Activated B cell treated with CpG ODN at 0.5 μM for 24 hours (primary cell): ENCODE results near the gene EVX2. TPM values are rescaled to one million over a fixed set of nuclear protein-coding genes. Genes with fewer than 3 reads are reported as not detected.

ENCODE experiments used
- ATAC-seq: fragments of 200-7000 bp; cut with Tn5 transposase; one replicate; pipeline ENCODE4 v1.10.0; 2021; ENCODE audit warnings: low read depth, mild to moderate bottlenecking, moderate library complexity
- CTCF ChIA-PET: fragments of 350-600 bp; sonication (Branson Sonifier 250); formaldehyde crosslinking; loops from one replicate; lab custom pipeline; 2021; ENCODE audit warnings: antibody characterized with exemption; lab: Charles Lee
- POLR2A ChIA-PET: fragments of 350-600 bp; sonication (Branson Sonifier 250); formaldehyde crosslinking; loops from one replicate; lab custom pipeline; 2021; ENCODE audit warnings: antibody characterized with exemption; lab: Charles Lee
- DNase-seq: peaks from one replicate; pipeline ENCODE4 v3.0.0; 2022
- H3K27ac Mint-ChIP-seq: one replicate; pipeline ENCODE4 v1.8.0; 2020; ENCODE audit warnings: mixed read lengths
- H3K27me3 Mint-ChIP-seq: one replicate; pipeline ENCODE4 v1.8.0; 2021; ENCODE audit warnings: mixed read lengths
- H3K36me3 Mint-ChIP-seq: one replicate; pipeline ENCODE4 v1.8.0; 2021; ENCODE audit warnings: low read depth, mixed read lengths
- H3K4me1 Mint-ChIP-seq: one replicate; pipeline ENCODE4 v1.8.0; 2021; ENCODE audit warnings: mixed read lengths
- H3K4me3 Mint-ChIP-seq: one replicate; pipeline ENCODE4 v1.8.0; 2020; ENCODE audit warnings: mild to moderate bottlenecking, mixed read lengths
- H3K9me3 Mint-ChIP-seq: one replicate; pipeline ENCODE4 v1.8.0; 2020; ENCODE audit warnings: mixed read lengths
- CTCF ChIP-seq: fragments of 200-600 bp; IDR thresholded peaks from one replicate; pipeline ENCODE4 v1.8.0; 2022; ENCODE audit warnings: antibody characterized with exemption, mild to moderate bottlenecking
- intact Hi-C: fragments of 100-400 bp; cut with micrococcal nuclease; formaldehyde crosslinking; loops from one replicate; pipeline ENCODE4 v1.15.1; 2024
- total RNA-seq: library from RNA; stranded (reverse); gene quantifications from 2 replicates; pipeline ENCODE4 v1.2.3, GENCODE V29; 2022

EVX2 gene
- total RNA-seq, 1 donor from 2014 or later: not detected

DNA sequence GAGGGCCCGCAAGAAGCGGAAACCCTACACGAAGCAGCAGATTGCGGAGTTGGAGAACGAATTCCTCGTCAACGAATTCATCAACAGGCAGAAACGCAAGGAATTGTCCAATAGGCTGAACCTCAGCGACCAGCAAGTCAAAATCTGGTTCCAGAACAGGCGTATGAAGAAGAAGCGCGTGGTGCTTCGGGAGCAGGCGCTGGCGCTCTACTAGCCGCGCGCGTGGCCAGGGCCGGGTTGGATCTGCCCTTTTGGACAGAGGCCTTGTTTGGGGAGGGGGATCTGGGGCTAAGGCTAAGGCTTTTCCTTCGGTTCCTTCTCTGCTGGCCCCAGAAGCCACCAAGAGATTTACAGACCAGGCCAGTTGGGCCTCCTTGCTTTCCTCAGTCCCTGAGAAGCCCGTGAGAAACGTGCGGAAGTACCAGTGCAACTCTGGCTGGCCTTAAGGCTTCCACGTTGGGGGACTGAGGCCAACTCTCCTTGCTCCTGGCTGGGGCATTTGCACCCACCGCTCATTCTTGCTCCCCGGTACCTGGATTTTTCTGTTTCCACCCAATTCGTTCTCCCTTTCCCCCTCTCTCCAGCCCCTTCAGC, 16.9 kb upstream of the EVX2 start:
- peaks cover 17% of the 10 kb centered on the region for H3K4me1 Mint-ChIP-seq
- no peak for TF ChIP-seq CTCF
- ATAC-seq: no peak
- H3K36me3 Mint-ChIP-seq: no peaks in the 10 kb centered on the region
- DNase-seq: no peak
- peaks cover 81% of the 10 kb centered on the region for H3K27me3 Mint-ChIP-seq
- CTCF ChIA-PET: no interaction called here
- POLR2A ChIA-PET: no interaction called here
- H3K4me3 Mint-ChIP-seq: no peak overlapping the region
- no peak overlapping the region for H3K27ac Mint-ChIP-seq
- no peaks in the 10 kb centered on the region for H3K9me3 Mint-ChIP-seq
- intact Hi-C loops: no loop called here

GRCh38 chr2:176099728-176100546, 16.2 kb upstream of the EVX2 start, which contains the start of gene HOXD12:
Gene HOXD12 (plus strand): TSS chr2:176099795. CDS start chr2:176099802, 7 bp downstream.
- no peak for ATAC-seq
- no peak for DNase-seq
- no peak within 1 kb of the TSS for H3K27ac Mint-ChIP-seq
- no peaks in the 10 kb centered on the region for H3K9me3 Mint-ChIP-seq
- no peaks in the 10 kb centered on the region for H3K36me3 Mint-ChIP-seq
- POLR2A ChIA-PET: no interaction called here
- H3K4me1 Mint-ChIP-seq: peaks cover 16% of the 10 kb centered on the region
- no peak within 1 kb of the TSS for H3K4me3 Mint-ChIP-seq
- intact Hi-C loops: loop anchor here (5.0 to 10.0 kb wide), 2 partner anchors 32 to 1065 kb away; no protein-coding TSS in a partner anchor
- CTCF ChIA-PET: no interaction called here
- TF ChIP-seq CTCF: no peak
- H3K27me3 Mint-ChIP-seq: peaks cover 81% of the 10 kb centered on the region

DNA sequence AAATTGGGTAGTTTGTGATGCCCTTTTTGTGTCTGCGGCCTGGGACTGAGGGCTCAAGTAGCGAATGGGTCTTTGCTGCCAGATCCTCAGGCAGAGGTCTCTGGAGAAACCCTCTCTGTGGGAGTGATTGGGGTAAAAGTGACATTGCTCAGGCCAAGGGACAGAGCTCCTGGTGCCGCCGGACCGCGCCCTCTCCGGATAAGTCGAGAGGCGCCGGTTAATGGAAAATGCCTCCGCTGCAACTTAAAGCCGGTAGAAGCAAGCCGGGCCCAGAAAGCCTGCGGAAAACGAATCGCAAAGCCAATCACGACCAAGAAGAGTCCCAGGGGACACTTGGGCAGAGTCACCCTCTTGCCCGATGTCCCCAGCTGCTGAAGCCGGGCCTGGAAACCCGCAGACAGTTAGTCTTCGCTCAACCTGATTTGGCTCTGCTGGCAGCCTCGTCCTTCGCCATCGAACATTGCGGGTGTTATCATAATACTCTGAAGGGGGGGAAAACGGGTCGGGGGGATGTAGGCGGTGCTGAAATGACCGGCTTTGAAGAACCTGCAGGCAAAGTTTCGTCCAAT, 15.5 kb upstream of the EVX2 start:
- H3K36me3 Mint-ChIP-seq: no peaks in the 10 kb centered on the region
- ChIA-PET POLR2A (no interaction called here), CTCF (interaction anchor here (3.6 kb wide), 1 partner anchor 411 kb away, joined by 53 read pairs; no protein-coding TSS in a partner anchor)
- H3K27ac Mint-ChIP-seq: no peak overlapping the region
- H3K4me1 Mint-ChIP-seq: peaks cover 15% of the 10 kb centered on the region
- TF ChIP-seq CTCF: no peak
- H3K27me3 Mint-ChIP-seq: peaks cover 81% of the 10 kb centered on the region
- intact Hi-C loops: loop anchor here (5.0 to 10.0 kb wide), 2 partner anchors 33 to 1064 kb away; no protein-coding TSS in a partner anchor
- no peak overlapping the region for H3K4me3 Mint-ChIP-seq
- DNase-seq: no peak
- no peak for ATAC-seq
- H3K9me3 Mint-ChIP-seq: no peaks in the 10 kb centered on the region

DNA sequence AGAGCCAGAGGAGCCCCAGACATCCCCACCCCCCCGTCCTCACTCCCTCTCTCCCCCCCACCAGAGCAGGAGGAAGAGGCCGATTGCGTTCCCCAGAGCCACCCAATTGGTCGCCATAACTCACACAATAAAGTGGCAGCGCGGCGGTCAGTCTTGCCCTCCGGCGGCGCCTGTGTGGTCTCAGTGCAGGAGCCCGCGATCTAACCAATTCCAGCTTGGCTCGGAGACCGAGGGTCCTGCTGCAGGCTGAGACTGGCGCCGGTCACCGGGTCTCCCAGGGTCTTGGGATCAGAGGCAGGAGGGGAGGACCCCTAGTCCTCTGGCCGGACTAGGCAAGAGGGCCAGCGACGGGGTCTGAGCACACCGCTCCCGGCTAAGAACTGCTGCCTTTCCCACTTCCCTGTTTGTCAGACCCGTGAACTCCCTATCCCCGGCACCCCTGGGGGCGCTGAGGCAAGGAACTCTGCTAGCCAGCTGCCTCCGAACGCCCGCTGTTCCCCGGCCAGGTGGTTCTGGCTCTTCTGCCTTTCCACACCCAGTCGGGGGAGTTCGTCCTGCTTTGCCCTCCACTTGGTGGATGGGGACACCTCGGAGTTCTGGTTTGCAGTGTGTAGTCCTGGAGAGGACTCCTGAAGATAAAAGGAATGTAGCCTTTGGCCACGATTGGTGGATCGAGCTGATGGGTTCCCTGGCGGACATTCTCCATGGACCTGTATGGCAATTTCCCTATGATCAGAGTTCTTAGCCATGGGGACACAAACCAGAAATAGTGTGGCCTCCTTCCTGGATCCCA, 14.8 kb upstream of the EVX2 start:
- H3K4me1 Mint-ChIP-seq: peaks cover 17% of the 10 kb centered on the region
- H3K27ac Mint-ChIP-seq: no peak overlapping the region
- no peak for TF ChIP-seq CTCF
- intact Hi-C loops: loop anchor here (5.0 to 10.0 kb wide), 2 partner anchors 34 to 1064 kb away; no protein-coding TSS in a partner anchor
- ChIA-PET CTCF (interaction anchor here (1.1 to 3.6 kb wide), 4 partner anchors 29 to 1399 kb away, joined by 4 to 53 read pairs (median 16); no protein-coding TSS in a partner anchor), POLR2A (interaction anchor here (0.5 kb wide), 1 partner anchor 14 kb away, joined by 7 read pairs; no protein-coding TSS in a partner anchor)
- ATAC-seq (no peak), DNase-seq (no peak)
- H3K9me3 Mint-ChIP-seq: no peaks in the 10 kb centered on the region
- H3K36me3 Mint-ChIP-seq: no peaks in the 10 kb centered on the region
- H3K27me3 Mint-ChIP-seq: peaks cover 82% of the 10 kb centered on the region
- H3K4me3 Mint-ChIP-seq: no peak overlapping the region
